Parietal lobe (tissue), 1 donor: ENCODE results near the gene CD93. TPM values are rescaled to one million over a fixed set of nuclear protein-coding genes. Genes with fewer than 3 reads are reported as not detected.

Experiments used
- total RNA-seq: library from RNA; depleted of rRNA; stranded (reverse); fragments of >200 nt; gene quantifications from one replicate; pipeline ENCODE4 v1.2.3, GENCODE V29; 2014

CD93 gene, protein sequence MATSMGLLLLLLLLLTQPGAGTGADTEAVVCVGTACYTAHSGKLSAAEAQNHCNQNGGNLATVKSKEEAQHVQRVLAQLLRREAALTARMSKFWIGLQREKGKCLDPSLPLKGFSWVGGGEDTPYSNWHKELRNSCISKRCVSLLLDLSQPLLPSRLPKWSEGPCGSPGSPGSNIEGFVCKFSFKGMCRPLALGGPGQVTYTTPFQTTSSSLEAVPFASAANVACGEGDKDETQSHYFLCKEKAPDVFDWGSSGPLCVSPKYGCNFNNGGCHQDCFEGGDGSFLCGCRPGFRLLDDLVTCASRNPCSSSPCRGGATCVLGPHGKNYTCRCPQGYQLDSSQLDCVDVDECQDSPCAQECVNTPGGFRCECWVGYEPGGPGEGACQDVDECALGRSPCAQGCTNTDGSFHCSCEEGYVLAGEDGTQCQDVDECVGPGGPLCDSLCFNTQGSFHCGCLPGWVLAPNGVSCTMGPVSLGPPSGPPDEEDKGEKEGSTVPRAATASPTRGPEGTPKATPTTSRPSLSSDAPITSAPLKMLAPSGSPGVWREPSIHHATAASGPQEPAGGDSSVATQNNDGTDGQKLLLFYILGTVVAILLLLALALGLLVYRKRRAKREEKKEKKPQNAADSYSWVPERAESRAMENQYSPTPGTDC
- 10.3 TPM for total RNA-seq

DNA sequence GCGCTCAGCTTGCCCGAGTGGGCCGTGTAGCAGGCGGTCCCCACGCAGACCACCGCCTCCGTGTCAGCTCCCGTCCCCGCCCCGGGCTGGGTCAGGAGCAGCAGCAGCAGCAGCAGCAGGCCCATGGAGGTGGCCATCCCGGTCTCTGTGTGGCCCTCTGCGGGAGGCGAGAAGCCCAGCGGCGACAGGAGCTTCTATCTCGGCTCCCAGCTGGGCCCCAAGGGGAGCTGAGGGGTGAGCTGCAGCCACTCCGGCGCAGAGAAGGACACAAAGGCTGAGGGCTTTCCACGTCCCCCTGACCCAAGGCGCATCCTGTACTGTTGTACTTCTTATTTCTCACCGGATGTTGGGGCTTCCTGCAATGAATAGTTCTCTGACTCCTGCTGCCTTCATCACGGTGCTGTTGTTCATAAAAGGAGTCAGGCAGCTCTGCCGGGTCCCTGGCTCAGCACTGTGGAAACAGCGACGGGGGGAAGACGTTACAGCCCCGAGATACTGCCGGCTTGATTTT, at the start of gene CD93:
TSS of gene CD93 (minus strand) at position 269 of the 511 bp plus-strand sequence. CDS start at position 137, 132 bp downstream.

DNA sequence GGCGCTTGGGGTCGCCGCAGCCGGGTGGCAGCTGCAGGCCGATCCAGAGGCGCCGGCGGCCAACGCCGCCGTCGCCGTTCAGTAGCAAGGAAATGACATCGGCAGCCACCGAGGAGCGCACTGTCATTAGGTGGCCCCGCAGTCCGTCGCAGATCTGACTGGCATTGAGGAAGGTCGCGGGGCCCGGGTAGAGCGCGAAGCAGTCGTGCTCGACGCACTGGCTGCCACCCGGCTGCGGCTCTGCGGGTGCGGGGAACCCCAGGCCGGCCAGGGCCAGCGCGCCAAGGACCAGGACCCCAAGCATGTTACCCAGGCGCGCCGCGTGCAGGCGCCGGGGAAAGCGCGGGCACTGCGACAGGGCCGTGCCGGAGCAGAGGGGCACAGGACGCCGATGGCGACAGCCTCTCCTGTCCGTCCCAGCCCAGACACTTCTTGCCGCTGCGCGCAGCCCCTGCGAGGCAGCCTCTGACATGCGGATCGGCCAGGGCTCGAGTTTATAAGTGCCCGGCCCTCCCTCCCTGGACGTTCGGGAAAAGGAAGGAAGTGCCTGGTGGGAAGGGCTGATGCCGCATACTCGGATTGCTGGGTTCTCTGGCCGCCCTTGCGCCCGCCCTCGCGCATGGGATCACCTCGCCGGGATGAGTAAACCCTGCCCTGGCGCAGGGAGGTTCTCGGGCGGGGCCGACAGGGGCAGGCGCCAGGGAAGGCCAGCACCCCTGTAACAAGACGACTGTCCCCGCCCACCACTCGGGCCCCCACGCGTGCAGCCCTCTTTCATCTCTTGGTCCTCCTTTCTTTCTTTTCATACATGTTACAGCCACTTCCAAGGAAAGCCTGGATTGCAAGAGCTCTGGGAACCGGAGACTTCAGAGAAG, 36.7 kb downstream of the CD93 start, which contains the start of gene THBD:
TSS of gene THBD (minus strand) at position 472 of the 875 bp plus-strand sequence. CDS start at position 304, 168 bp downstream.

GRCh38 chr20:23034721-23035671, 51.1 kb downstream of the CD93 start, which contains the start of gene SSTR4:
TSS of gene SSTR4 (plus strand) at chr20:23035312. CDS start at chr20:23035484, 172 bp downstream.

Other genes starting within 250 kb of the CD93 start
- gene SSTR4, start 51.0 kb downstream of the CD93 start, total RNA-seq: not detected
- 0.63 TPM for gene THBD, start 36.7 kb downstream of the CD93 start, total RNA-seq